Measurements from ENCODE around the gene ADCY4. TPM values are rescaled to one million over a fixed set of nuclear protein-coding genes. Genes with fewer than 3 reads are reported as not detected.
"Not testable (repeated sequence)": the region's sequence is repeated elsewhere in the genome, so short reads cannot be mapped to it uniquely, and the experiment has no call there.

Gene ADCY4
- total RNA-seq, 1 donor from 2014 or later: 42.7 TPM

DNA sequence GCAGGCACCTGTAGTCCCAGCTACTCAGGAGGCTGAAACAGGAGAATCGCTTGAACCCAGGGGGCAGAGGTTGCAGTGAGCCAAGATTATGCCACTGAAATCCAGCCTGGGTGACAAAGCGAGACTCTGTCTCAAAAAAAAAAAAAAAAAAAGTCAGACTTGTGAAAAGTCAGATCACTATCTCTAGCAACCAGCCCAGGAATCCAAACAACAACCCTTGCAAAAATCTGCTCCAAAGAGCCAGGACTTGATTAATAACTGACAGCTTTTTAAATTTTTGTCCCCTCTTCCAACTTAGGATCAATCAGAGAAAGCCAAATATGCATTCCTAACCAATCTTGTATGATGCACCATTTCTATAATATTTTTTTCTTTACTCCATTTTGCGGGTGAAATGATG is 25.4 kb upstream of the ADCY4 start:
- DNase-seq (no peak), ATAC-seq (no peak)
- intact Hi-C loops (cut with DNase I): loop anchor here (10.0 kb wide), 1 partner anchor 55 kb away; no protein-coding TSS in a partner anchor
- Histone ChIP-seq H3K4me1 (peaks cover 5% of the 10 kb centered on the region), H3K27me3 (ENCODE audit: low read depth) (no peaks in the 10 kb centered on the region), H3K9me3 (no peaks in the 10 kb centered on the region), H3K36me3 (no peaks in the 10 kb centered on the region), H3K4me3 (no peak overlapping the region), H3K27ac (no peak overlapping the region)
- TF ChIP-seq, protein P1, sequence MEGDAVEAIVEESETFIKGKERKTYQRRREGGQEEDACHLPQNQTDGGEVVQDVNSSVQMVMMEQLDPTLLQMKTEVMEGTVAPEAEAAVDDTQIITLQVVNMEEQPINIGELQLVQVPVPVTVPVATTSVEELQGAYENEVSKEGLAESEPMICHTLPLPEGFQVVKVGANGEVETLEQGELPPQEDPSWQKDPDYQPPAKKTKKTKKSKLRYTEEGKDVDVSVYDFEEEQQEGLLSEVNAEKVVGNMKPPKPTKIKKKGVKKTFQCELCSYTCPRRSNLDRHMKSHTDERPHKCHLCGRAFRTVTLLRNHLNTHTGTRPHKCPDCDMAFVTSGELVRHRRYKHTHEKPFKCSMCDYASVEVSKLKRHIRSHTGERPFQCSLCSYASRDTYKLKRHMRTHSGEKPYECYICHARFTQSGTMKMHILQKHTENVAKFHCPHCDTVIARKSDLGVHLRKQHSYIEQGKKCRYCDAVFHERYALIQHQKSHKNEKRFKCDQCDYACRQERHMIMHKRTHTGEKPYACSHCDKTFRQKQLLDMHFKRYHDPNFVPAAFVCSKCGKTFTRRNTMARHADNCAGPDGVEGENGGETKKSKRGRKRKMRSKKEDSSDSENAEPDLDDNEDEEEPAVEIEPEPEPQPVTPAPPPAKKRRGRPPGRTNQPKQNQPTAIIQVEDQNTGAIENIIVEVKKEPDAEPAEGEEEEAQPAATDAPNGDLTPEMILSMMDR (IDR thresholded peaks at IDR 0.05): no peak

DNA sequence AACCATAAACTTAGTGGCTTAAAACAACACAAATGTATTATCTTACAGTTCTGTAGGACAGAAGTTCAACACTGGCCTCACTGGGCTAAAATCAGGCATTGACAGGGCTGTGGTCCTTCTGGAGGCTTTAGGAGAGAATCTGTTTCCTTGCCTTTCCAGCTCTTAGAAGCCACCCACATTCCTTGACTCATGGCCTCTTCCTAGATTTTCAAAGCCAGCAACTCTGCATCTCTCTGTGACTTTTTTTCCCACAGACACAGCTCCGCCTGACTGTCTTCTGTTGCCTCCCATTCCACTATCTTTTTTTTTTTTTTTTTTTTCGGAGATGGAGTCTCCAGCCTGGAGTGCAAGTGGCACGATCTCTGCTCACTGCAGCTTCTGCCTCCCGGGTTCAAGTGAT is 21.3 kb upstream of the ADCY4 start:
- no peak for ATAC-seq
- no peak for DNase-seq
- Histone ChIP-seq H3K27ac (no peak overlapping the region), H3K4me3 (no peak overlapping the region), H3K4me1 (peaks cover 18% of the 10 kb centered on the region), H3K9me3 (no peaks in the 10 kb centered on the region), H3K27me3 (ENCODE audit: low read depth) (no peaks in the 10 kb centered on the region), H3K36me3 (no peaks in the 10 kb centered on the region)
- TF ChIP-seq, protein P1 (IDR thresholded peaks at IDR 0.05): no peak
- intact Hi-C loops (cut with DNase I): no loop called here

DNA sequence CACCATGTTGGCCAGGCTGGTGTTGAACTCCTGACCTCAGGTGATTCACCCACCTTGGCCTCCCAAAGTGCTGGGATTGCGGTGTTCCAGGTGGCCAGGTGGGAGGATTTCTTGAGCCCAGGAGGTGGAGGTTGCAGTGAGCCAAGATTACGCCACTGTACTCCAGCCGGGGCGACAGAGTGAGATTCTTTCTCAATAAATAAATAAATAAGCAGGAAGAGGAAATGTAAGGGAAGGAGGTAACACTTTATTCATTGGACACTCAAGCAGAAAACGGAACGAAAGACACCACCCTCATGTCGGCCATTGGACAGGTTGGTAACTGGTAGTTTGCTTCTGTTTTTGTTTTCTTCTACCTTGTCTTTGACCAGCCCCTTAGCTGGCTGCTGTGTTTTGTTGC is 20.1 kb upstream of the ADCY4 start:
- H3K4me1 ChIP-seq: peaks cover 19% of the 10 kb centered on the region
- no peaks in the 10 kb centered on the region for H3K27me3 ChIP-seq (ENCODE audit: low read depth)
- no peaks in the 10 kb centered on the region for H3K9me3 ChIP-seq
- H3K27ac ChIP-seq: no peak overlapping the region
- peak; percentile 51 to 66 for ATAC-seq
- no peaks in the 10 kb centered on the region for H3K36me3 ChIP-seq
- intact Hi-C loops (cut with DNase I): no loop called here
- TF ChIP-seq, protein P1 (IDR thresholded peaks at IDR 0.05): no peak
- no peak overlapping the region for H3K4me3 ChIP-seq
- DNase-seq: no peak

DNA sequence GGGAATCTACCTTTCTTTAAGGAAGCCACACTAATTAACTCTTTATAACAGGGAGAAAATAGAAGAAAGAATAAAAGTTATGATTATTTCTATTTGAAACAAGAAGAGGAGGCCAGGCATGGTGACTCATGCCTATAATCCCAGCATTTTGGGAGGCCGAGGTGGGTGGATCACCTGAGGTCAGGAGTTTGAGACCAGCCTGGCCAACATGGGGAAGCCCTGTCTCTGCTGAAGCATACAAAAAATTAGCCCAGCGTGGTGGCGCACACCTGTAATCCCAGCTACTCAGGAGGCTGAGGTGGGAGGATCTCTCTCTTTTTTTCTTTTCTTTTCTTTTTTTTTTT is 19.6 kb upstream of the ADCY4 start:
- H3K36me3 ChIP-seq; intact Hi-C loops (cut with DNase I); ATAC-seq; H3K27me3 ChIP-seq (ENCODE audit: low read depth); H3K9me3 ChIP-seq; H3K27ac ChIP-seq; DNase-seq; H3K4me3 ChIP-seq: not testable (repeated sequence)
- H3K4me1 ChIP-seq: peaks cover 19% of the 10 kb centered on the region

DNA sequence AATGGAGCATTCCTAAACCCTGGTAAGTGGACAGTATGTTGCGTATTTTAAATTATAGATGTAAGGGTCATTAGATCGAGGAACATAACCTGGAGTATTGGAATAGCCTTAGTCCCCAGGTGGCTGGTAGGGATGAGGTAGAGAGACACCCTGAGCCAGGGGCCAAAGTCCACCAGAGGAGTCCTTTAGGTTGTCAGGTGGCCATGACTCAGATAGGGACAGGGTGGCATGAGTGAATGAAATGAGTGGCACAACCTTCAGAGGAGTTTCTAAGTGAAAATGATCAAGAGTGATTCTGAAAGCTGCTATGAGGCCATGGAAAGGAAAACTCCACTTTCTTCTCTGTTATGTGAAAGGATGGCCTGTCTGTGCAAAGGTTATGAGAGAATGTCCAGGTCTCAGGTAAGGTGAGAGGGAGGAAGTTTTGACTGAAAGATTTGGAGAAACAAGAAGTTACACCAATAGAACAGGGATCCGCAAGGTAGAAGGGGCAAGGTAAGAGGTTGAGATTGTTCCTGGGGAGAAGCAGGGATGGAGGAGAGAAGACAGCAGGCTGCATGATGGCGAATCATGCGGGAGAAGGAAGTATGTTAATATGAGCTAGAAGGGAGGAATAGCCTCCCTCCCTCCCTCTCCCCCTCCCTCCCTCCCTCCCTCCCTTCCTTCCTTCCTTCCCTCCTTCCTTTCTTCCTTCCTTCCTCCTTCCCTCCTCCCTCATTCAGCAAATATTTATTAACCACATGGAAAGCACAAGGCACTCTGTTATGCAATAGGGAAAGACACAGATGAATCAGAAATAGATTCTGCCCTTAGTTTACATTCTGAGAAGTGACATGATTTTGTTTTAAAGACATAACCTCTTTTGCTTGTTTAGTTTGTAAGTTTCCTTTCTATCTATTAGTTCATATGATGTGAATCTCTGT is 18.9 kb upstream of the ADCY4 start:
- Histone ChIP-seq H3K4me3 (no peak overlapping the region), H3K36me3 (no peaks in the 10 kb centered on the region), H3K4me1 (peaks cover 19% of the 10 kb centered on the region), H3K9me3 (no peaks in the 10 kb centered on the region), H3K27me3 (ENCODE audit: low read depth) (no peaks in the 10 kb centered on the region), H3K27ac (no peak overlapping the region)
- TF ChIP-seq, protein P1 (IDR thresholded peaks at IDR 0.05): no peak
- ATAC-seq: no peak
- no peak for DNase-seq
- intact Hi-C loops (cut with DNase I): no loop called here

DNA sequence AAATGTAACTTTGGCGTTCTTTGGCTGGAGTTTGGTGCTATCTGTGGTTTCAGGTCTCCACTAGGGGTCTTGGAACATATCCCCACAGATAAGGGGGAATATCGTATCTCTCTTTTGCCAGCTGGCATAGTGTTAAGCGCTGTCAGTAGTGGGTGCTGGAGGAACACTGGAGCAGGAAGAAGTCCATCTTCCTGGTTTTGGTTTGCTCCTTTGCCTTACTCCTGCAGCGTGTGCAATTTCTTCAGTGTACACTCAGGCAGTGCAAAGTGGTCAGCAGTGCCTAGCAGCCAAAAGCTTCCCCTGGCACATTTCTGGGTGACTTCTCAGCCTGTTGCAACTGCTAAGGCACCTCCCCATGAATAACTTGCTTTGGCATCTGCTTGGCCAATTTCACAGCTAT is 16.6 kb upstream of the ADCY4 start:
- intact Hi-C loops (cut with DNase I): no loop called here
- TF ChIP-seq, protein P1 (IDR thresholded peaks at IDR 0.05): no peak
- peak; percentile 51 to 65 for ATAC-seq
- DNase-seq: no peak
- Histone ChIP-seq H3K9me3 (no peaks in the 10 kb centered on the region), H3K27ac (peak overlapping the region; percentile 43), H3K27me3 (ENCODE audit: low read depth) (no peaks in the 10 kb centered on the region), H3K4me1 (peaks cover 19% of the 10 kb centered on the region), H3K4me3 (no peak overlapping the region), H3K36me3 (no peaks in the 10 kb centered on the region)
